ENCODE results near the gene TMEM144. TPM values are rescaled to one million over a fixed set of nuclear protein-coding genes. Genes with fewer than 3 reads are reported as not detected.
"Not testable (repeated sequence)": the region's sequence is repeated elsewhere in the genome, so short reads cannot be mapped to it uniquely, and the experiment has no call there.

The TMEM144 gene
- total and polyA plus RNA-seq, 11 donors, result 2.3 to 17.7 (median 10.4) TPM

DNA sequence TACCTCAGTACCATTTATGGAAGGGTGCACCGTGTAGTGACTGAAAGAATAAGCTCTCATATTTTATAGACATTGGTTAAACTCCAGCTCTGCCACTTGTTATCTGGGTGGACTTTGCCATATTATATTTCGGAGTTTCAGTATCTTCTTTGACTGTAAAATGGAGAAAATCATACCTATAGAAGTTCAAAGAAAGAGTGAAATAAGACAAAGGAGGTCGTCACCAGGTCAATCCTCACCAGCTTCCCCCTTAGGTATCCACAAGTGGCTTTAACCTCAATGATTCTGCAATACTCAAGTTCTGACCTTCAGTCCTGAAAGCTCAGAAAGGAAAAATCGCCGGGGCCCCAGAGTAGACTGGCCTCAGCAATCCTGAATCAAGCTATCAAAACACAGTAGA lies 64.3 kb downstream of the TMEM144 start:
- intact Hi-C loops (cut with DNase I), result no loop called here
- Histone ChIP-seq H3K9me3 (no peaks in the 10 kb centered on the region), H3K27me3 (no peaks in the 10 kb centered on the region), H3K27ac (no peak overlapping the region), H3K4me1 (no peaks in the 10 kb centered on the region), H3K36me3 (peaks cover 0 to 16% (median 4%) of the 10 kb centered on the region in 9 donors), H3K4me3 (no peak overlapping the region)
- TF ChIP-seq POLR2A (IDR thresholded peaks at IDR 0.05), result no peak
- TF ChIP-seq, protein P1, sequence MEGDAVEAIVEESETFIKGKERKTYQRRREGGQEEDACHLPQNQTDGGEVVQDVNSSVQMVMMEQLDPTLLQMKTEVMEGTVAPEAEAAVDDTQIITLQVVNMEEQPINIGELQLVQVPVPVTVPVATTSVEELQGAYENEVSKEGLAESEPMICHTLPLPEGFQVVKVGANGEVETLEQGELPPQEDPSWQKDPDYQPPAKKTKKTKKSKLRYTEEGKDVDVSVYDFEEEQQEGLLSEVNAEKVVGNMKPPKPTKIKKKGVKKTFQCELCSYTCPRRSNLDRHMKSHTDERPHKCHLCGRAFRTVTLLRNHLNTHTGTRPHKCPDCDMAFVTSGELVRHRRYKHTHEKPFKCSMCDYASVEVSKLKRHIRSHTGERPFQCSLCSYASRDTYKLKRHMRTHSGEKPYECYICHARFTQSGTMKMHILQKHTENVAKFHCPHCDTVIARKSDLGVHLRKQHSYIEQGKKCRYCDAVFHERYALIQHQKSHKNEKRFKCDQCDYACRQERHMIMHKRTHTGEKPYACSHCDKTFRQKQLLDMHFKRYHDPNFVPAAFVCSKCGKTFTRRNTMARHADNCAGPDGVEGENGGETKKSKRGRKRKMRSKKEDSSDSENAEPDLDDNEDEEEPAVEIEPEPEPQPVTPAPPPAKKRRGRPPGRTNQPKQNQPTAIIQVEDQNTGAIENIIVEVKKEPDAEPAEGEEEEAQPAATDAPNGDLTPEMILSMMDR (IDR thresholded peaks at IDR 0.05), result no peak
- ATAC-seq, result no peak
- 88 to 91% (median 90%) methylated on average over 5 of the region's 5 CpGs for WGBS, 4 donors
- no peak for DNase-seq

DNA sequence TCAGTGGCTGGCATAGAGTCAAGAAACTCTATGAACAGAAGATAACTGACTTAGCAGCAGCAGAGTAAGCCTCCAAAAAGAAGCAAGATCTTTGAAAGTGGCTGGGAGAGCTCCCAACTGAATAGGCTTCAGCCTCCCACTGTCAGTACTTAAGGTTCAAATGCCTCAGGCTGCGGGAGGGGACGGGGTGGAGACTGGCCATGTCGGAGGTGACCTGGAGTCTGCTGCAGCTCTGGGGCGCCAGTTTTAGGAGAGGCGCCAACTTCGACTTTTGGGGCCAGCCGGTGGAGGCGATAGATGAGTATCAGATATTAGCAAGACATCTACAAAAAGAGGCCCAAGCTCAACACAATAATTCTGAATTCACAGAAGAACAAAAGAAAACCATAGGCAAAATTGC lies 67.3 kb downstream of the TMEM144 start:
- no peaks in the 10 kb centered on the region for H3K4me1 ChIP-seq
- ATAC-seq (no peak), DNase-seq (no peak)
- no peak overlapping the region for H3K4me3 ChIP-seq
- H3K9me3 ChIP-seq, result no peaks in the 10 kb centered on the region
- no peak overlapping the region for H3K27ac ChIP-seq
- no peaks in the 10 kb centered on the region for H3K27me3 ChIP-seq
- peaks cover 0 to 6% (median 0%) of the 10 kb centered on the region in 9 donors for H3K36me3 ChIP-seq
- intact Hi-C loops (cut with DNase I), result no loop called here
- WGBS, 4 donors, result 83 to 96% (median 93%) methylated on average over 8 of the region's 8 CpGs
- TF ChIP-seq, protein P1 (IDR thresholded peaks at IDR 0.05), result no peak
- TF ChIP-seq POLR2A (IDR thresholded peaks at IDR 0.05), result no peak

DNA sequence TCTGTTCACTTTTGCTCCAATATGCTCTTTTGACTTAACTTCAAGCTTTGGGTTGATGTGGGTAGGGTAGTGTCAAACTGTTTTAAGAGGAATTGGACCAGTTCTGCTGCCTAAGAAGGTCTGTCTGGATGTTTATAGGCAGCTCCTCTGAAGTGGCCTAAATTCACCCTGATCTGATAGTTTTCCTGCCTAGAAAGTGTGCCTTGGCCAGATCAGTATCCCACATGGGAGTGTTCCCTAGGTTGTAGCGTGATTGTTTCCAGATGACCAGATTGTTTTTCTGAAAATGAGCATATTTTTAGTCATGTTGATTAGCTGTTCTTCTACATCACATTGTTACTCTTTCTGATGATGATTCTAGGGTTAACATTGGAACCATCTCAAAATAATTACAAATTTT lies 68.8 kb downstream of the TMEM144 start:
- 60 to 78% (median 64%) methylated on average over 1 of the region's 1 CpG for WGBS, 4 donors
- intact Hi-C loops (cut with DNase I), result not testable (repeated sequence)

DNA sequence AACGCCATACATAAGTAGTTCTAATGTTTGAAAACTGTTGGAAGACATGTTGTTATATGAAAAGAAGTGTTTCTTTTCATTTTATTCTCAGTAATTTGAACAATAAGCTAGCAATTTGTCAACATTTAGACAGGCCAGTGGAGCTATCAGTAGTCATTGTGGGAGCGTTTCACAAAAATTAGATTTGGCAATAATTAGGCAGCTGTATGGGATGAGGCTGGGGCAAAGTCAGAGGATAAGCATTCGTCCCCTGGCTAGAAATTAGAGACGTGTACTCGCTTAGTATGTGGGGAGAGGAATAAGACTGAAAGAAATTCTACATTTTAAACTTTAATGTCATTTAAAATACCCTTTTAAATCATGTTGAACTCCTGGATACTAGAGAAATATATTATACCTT lies 70.6 kb downstream of the TMEM144 start:
- TF ChIP-seq POLR2A (IDR thresholded peaks at IDR 0.05), result no peak
- TF ChIP-seq, protein P1 (IDR thresholded peaks at IDR 0.05), result no peak
- ATAC-seq, result no peak
- WGBS, 4 donors, result 79 to 87% (median 82%) methylated on average over 5 of the region's 5 CpGs

More for the DNA sequence above, 68.8 kb downstream of the TMEM144 start:
- not testable (repeated sequence) for DNase-seq, H3K4me1 ChIP-seq, H3K27ac ChIP-seq, H3K36me3 ChIP-seq, H3K4me3 ChIP-seq, H3K9me3 ChIP-seq, ATAC-seq, H3K27me3 ChIP-seq

GRCh38 chr4:158282252-158282651 lies 72.0 kb downstream of the TMEM144 start:
- Histone ChIP-seq H3K4me3 (no peak overlapping the region), H3K9me3 (no peaks in the 10 kb centered on the region), H3K27ac (no peak overlapping the region), H3K36me3 (no peaks in the 10 kb centered on the region), H3K27me3 (no peaks in the 10 kb centered on the region), H3K4me1 (no peaks in the 10 kb centered on the region)
- DNase-seq (no peak), ATAC-seq (no peak)
- 75 to 78% (median 76%) methylated on average over 3 of the region's 3 CpGs for WGBS, 4 donors
- TF ChIP-seq, protein P1 (IDR thresholded peaks at IDR 0.05), result no peak
- TF ChIP-seq POLR2A (IDR thresholded peaks at IDR 0.05), result no peak
- intact Hi-C loops (cut with DNase I), result no loop called here

More for the DNA sequence above, 70.6 kb downstream of the TMEM144 start:
- no peak for DNase-seq
- no peaks in the 10 kb centered on the region for H3K9me3 ChIP-seq
- no peaks in the 10 kb centered on the region for H3K4me1 ChIP-seq
- no peak overlapping the region for H3K27ac ChIP-seq
- no peaks in the 10 kb centered on the region for H3K27me3 ChIP-seq
- no peak overlapping the region for H3K4me3 ChIP-seq
- H3K36me3 ChIP-seq, result peaks cover 0 to 6% (median 0%) of the 10 kb centered on the region in 9 donors
- intact Hi-C loops (cut with DNase I), result no loop called here

Data from heart left ventricle (tissue), 16 donors.